Karpas-422 (cell line): ENCODE measurements around the gene TM4SF5. TPM values are rescaled to one million over a fixed set of nuclear protein-coding genes. Genes with fewer than 3 reads are reported as not detected.

Source experiments
- DNase-seq: peaks from one replicate; pipeline ENCODE4 v3.0.0-alpha.2; 2015
- H2AFZ ChIP-seq: fragments of 200-600 bp; sonication (generic); 2 replicates; pipeline ENCODE4 v1.6.1; 2014; ENCODE audit warnings: antibody characterized with exemption, low read length, mixed read lengths
- H3K27ac ChIP-seq: fragments of 200-600 bp; sonication (generic); 2 replicates; pipeline ENCODE4 v1.5.1; 2014; ENCODE audit warnings: mild to moderate bottlenecking, low read length, moderate library complexity
- H3K27me3 ChIP-seq: fragments of 200-600 bp; sonication (generic); 2 replicates; pipeline ENCODE4 v1.6.1; 2014; ENCODE audit warnings: low read length, mixed read lengths
- H3K36me3 ChIP-seq: fragments of 200-600 bp; sonication (generic); 2 replicates; pipeline ENCODE4 v1.6.1; 2014; ENCODE audit warnings: low read length, mixed read lengths; ENCODE audit not compliant: insufficient read depth
- H3K4me1 ChIP-seq: fragments of 200-600 bp; sonication (generic); 2 replicates; pipeline ENCODE4 v1.6.1; 2014; ENCODE audit warnings: mild to moderate bottlenecking, low read length, mixed read lengths
- H3K4me2 ChIP-seq: fragments of 200-600 bp; sonication (generic); 2 replicates; pipeline ENCODE4 v1.6.1; 2014; ENCODE audit warnings: low read length, low read depth, mild to moderate bottlenecking; ENCODE audit not compliant: poor library complexity, severe bottlenecking
- H3K4me3 ChIP-seq: fragments of 200-600 bp; sonication (generic); 2 replicates; pipeline ENCODE4 v1.5.1; 2014; ENCODE audit warnings: mild to moderate bottlenecking, antibody characterized with exemption, low read length, mixed read lengths
- H3K79me2 ChIP-seq: fragments of 200-600 bp; sonication (generic); 2 replicates; pipeline ENCODE4 v1.6.1; 2014; ENCODE audit warnings: mild to moderate bottlenecking, low read length, mixed read lengths
- H3K9ac ChIP-seq: fragments of 200-600 bp; sonication (generic); 2 replicates; pipeline ENCODE4 v1.6.0; 2014; ENCODE audit warnings: low read length
- H3K9me2 ChIP-seq: fragments of 200-600 bp; sonication (generic), shearing (Covaris generic); replicated peaks from 2 replicates; pipeline ENCODE4 v1.6.0; 2014; ENCODE audit warnings: mild to moderate bottlenecking, low read length, moderate library complexity; ENCODE audit not compliant: insufficient read depth
- H3K9me3 ChIP-seq: fragments of 300-700, 200-600 bp; sonication (generic); 2 replicates; pipeline ENCODE4 v1.6.1; 2014; ENCODE audit warnings: low read length, mixed read lengths
- H4K20me1 ChIP-seq: fragments of 200-600 bp; sonication (generic); 2 replicates; pipeline ENCODE4 v1.6.1; 2014; ENCODE audit warnings: mild to moderate bottlenecking, antibody characterized with exemption, low read length, low read depth; ENCODE audit not compliant: insufficient read depth
- total RNA-seq: library from RNA; depleted of rRNA; stranded (reverse); fragments of >200 nt; shearing (Covaris generic); gene quantifications from 2 replicates; pipeline ENCODE4 v1.2.3, GENCODE V29; 2014; ENCODE audit warnings: low replicate concordance

TM4SF5 gene
- total RNA-seq, 1 experiment from 2014 or later: not detected

DNA sequence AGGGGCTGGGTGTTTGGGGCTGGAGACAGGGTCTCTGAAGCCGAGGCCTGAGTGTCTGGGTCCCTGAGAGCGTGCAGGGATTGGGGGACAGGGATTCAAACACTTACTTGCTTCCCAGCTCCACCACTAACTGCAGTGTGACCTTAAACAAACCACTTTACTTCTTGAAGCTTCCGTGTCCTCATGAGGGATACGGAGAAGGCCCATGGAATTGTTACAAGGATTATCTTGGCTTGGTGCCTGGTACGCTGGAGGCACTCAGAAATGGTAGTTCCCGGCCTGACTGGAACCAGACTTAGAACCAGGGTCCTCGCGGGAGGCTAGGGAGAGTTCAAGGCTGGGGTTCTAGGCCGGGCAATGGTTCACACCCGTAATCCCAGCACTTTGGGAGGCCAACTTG lies 29.1 kb upstream of the TM4SF5 start:
- H4K20me1 ChIP-seq: no peaks in the 10 kb centered on the region
- H3K36me3 ChIP-seq: no peaks in the 10 kb centered on the region
- peaks cover 4% of the 10 kb centered on the region; the same call in 1 of the 2 replicates for H3K27me3 ChIP-seq
- no peak overlapping the region for H2AFZ ChIP-seq
- no peak overlapping the region for H3K4me2 ChIP-seq
- H3K79me2 ChIP-seq: no peaks in the 10 kb centered on the region
- H3K9me3 ChIP-seq: no peaks in the 10 kb centered on the region
- H3K4me3 ChIP-seq: no peak overlapping the region
- peaks cover 14% of the 10 kb centered on the region for H3K4me1 ChIP-seq
- no peak overlapping the region for H3K27ac ChIP-seq
- no peaks in the 10 kb centered on the region for H3K9me2 ChIP-seq
- no peak for DNase-seq
- no peak overlapping the region for H3K9ac ChIP-seq

DNA sequence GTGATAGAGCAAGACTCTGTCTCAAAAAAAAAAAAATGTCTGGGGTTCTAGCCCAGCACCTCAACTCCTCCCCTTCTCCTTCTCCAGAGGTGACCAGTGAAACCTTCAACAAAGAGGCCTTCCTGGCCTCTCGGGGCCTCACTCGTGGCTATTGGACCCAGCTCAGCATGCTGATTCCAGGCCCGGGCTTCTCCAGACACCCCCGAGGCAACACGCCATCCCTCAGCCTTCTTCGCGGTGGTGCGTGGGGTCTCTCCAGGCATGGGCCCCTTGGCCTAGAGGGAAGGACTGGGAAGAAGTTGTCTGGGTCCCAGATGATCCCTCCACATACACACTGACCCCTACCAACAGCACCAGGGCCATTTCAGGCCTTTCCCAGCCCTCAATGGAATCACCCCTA lies 28.5 kb upstream of the TM4SF5 start:
- Histone ChIP-seq H3K4me3 (no peak overlapping the region), H3K27ac (no peak overlapping the region), H3K9me2 (no peaks in the 10 kb centered on the region), H3K4me2 (no peak overlapping the region), H3K27me3 (peaks cover 4% of the 10 kb centered on the region; the same call in 1 of the 2 replicates), H3K4me1 (peaks cover 14% of the 10 kb centered on the region), H3K9me3 (no peaks in the 10 kb centered on the region), H3K9ac (no peak overlapping the region), H2AFZ (no peak overlapping the region), H4K20me1 (no peaks in the 10 kb centered on the region), H3K79me2 (no peaks in the 10 kb centered on the region), H3K36me3 (no peaks in the 10 kb centered on the region)
- DNase-seq: no peak

DNA sequence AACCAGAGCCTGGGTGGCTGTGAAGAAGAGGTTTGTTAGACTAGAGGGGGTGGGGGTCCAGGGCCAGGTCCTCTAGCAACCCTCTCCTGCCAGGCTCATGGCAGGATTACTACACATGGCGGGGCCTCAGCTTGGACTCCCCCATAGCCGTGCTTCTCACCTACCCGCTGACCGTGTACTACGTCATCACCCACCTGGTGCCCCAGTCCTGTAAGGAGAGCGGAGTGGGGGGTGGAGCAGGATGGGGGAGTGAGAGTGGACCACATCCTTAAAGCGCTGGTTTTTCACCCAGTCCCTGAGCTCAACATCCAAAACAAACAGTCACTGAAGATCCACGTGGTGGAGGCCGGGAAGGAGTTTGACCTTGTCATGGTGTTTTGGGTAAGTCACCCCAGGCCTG lies 27.8 kb upstream of the TM4SF5 start:
- Histone ChIP-seq H3K9me2 (no peaks in the 10 kb centered on the region), H3K4me2 (no peak overlapping the region), H3K27me3 (peaks cover 4% of the 10 kb centered on the region; the same call in 1 of the 2 replicates), H3K27ac (no peak overlapping the region), H3K9ac (no peak overlapping the region), H3K4me3 (no peak overlapping the region), H3K79me2 (no peaks in the 10 kb centered on the region), H3K36me3 (no peaks in the 10 kb centered on the region), H3K9me3 (no peaks in the 10 kb centered on the region), H3K4me1 (peaks cover 13% of the 10 kb centered on the region), H4K20me1 (no peaks in the 10 kb centered on the region), H2AFZ (no peak overlapping the region)
- DNase-seq: no peak

DNA sequence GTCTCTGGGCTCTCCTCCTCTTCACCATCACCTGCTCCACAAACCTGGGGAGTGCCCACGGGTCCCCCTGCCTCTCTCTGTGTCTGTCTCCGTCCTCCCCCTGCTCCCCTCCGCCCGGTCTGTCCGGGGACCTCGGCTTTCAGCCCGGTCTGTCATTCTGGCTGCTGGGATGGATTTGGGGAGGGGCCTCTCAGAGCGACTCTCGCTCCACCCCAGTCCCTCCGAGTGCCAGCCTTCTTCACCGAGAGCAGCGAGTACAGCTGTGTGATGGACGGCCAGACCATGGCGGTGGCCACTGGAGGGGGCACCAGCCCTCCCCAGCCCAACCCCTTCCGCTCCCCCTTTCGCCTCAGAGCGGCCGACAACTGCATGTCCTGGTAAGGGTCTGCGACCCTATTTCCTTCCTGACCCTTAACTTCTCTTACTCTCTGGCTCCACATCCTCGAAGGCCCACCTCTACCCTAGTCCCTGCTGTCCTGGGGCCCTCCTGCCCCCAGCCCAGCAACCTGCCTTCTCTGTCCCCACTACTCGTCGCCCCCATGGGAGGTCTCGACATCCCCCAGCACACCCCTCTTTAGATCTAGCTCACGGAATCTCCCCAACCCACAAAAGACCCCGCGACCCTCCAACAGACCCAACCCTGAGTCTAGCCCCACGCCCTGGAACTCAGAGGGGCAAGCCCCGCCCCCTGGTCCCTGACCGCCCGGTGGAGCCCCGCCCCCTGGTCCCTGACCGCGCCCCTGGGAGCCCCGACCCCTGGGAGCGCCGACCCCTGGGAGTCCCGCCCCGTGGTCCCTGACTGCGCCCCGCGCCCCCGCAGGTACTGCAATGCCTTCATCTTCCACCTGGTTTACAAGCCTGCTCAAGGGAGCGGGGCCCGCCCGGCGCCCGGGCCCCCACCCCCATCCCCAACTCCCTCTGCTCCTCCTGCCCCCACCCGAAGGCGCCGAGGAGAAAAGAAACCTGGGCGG lies 26.4 kb upstream of the TM4SF5 start:
- H2AFZ ChIP-seq: no peak overlapping the region
- H3K4me2 ChIP-seq: no peak overlapping the region
- no peaks in the 10 kb centered on the region for H3K9me3 ChIP-seq
- no peaks in the 10 kb centered on the region for H3K36me3 ChIP-seq
- no peak for DNase-seq
- H3K4me3 ChIP-seq: no peak overlapping the region
- no peaks in the 10 kb centered on the region for H3K9me2 ChIP-seq
- H4K20me1 ChIP-seq: no peaks in the 10 kb centered on the region
- H3K9ac ChIP-seq: no peak overlapping the region
- no peaks in the 10 kb centered on the region for H3K27me3 ChIP-seq
- no peaks in the 10 kb centered on the region for H3K79me2 ChIP-seq
- no peak overlapping the region for H3K27ac ChIP-seq
- peaks cover under 1% of the 10 kb centered on the region for H3K4me1 ChIP-seq

DNA sequence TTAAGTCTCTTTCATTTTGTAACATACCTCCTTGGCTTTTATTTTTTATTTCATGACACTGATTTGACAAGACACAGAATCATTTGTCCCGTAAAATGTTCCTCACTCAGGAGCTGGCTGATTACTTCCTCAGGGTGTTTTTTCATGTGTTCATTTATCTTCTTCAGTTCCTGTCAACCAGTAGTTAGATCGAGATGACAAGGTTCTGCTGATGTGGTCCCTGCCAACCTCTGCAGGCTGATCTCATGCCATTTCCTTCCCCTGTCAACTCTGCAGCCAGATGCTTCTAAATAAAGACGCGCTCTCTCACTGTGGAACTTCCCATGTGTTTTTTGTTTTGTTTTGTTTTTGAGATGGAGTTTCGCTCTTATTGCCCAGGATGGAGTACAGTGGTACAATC lies 23.8 kb upstream of the TM4SF5 start:
- Histone ChIP-seq H3K4me2 (no peak overlapping the region), H3K4me1 (no peaks in the 10 kb centered on the region), H3K9me2 (no peaks in the 10 kb centered on the region), H2AFZ (no peak overlapping the region), H3K9ac (no peak overlapping the region), H3K79me2 (no peaks in the 10 kb centered on the region), H3K27me3 (no peaks in the 10 kb centered on the region), H3K27ac (no peak overlapping the region), H3K4me3 (no peak overlapping the region), H3K9me3 (no peaks in the 10 kb centered on the region), H4K20me1 (no peaks in the 10 kb centered on the region), H3K36me3 (no peaks in the 10 kb centered on the region)
- DNase-seq: no peak

DNA sequence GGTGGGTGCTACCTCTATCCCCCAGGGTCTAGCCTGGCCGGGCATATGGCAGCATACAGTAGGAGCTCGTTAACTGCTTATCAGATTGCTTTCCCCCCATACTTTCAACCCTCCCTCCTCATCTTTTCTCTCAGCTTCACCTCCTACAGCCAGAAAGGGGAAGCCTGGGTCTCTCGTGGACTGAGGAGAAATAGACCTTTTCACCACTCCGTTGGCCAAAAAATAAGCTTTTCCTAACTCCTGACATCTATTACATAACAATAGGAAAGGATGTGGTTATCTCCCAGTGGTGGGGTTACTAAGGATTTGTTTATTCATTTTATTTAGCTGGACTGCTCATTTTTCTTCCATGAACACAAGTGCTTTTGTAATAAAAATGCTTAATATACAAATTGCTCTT lies 23.0 kb upstream of the TM4SF5 start:
- no peak overlapping the region for H3K9ac ChIP-seq
- no peak overlapping the region for H3K4me2 ChIP-seq
- no peaks in the 10 kb centered on the region for H3K4me1 ChIP-seq
- no peaks in the 10 kb centered on the region for H3K27me3 ChIP-seq
- H3K9me2 ChIP-seq: no peaks in the 10 kb centered on the region
- H2AFZ ChIP-seq: no peak overlapping the region
- no peak for DNase-seq
- no peak overlapping the region for H3K27ac ChIP-seq
- H3K36me3 ChIP-seq: no peaks in the 10 kb centered on the region
- H3K4me3 ChIP-seq: no peak overlapping the region
- H3K79me2 ChIP-seq: no peaks in the 10 kb centered on the region
- no peaks in the 10 kb centered on the region for H3K9me3 ChIP-seq
- no peaks in the 10 kb centered on the region for H4K20me1 ChIP-seq

DNA sequence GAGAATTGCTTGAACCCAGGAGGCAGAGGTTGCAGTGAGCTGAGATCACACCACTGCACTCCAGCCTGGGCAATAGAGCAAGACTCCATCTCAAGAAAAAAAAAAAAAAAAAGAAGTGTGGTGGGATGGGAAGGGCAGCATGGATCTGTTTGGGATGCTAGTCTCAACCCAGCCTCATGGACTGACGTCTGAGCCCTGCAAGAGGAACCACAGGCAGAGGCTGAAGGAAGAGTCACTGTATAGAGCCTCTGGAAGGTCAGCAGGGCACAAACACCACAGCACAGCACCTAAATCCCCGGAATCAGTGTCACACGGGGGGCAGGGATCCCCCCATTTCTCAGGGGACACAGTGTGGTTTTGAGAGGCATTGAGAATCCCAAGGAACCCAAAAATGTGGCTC lies 21.1 kb upstream of the TM4SF5 start:
- no peak overlapping the region for H3K4me3 ChIP-seq
- no peaks in the 10 kb centered on the region for H3K27me3 ChIP-seq
- H3K4me2 ChIP-seq: no peak overlapping the region
- H3K9ac ChIP-seq: no peak overlapping the region
- no peaks in the 10 kb centered on the region for H3K4me1 ChIP-seq
- H3K27ac ChIP-seq: no peak overlapping the region
- DNase-seq: no peak
- H3K9me3 ChIP-seq: no peaks in the 10 kb centered on the region
- no peaks in the 10 kb centered on the region for H3K36me3 ChIP-seq
- H4K20me1 ChIP-seq: no peaks in the 10 kb centered on the region
- H3K9me2 ChIP-seq: no peaks in the 10 kb centered on the region
- no peak overlapping the region for H2AFZ ChIP-seq
- H3K79me2 ChIP-seq: no peaks in the 10 kb centered on the region

DNA sequence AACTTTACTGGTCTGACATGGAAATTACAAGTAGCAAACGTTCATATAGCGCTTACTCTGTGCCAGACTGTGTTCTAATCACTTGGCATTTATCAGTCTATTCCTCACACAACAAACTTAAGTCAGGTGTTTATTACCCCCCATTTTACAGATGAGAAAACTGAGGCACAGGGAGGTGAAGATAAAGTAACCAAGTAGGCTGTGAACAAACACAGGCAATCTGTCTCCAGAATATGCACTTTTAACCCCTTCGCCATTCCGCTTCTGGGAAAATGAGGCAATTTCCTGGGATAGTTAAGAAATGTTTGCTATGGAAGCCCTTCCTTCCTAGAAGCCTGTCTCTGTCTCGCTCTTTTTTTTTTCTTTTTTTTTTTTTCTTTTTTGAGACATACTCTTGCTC lies 19.8 kb upstream of the TM4SF5 start:
- no peaks in the 10 kb centered on the region for H3K9me3 ChIP-seq
- H3K36me3 ChIP-seq: no peaks in the 10 kb centered on the region
- H3K4me1 ChIP-seq: no peaks in the 10 kb centered on the region
- H3K27me3 ChIP-seq: no peaks in the 10 kb centered on the region
- H3K9me2 ChIP-seq: no peaks in the 10 kb centered on the region
- no peak overlapping the region for H3K4me3 ChIP-seq
- H3K27ac ChIP-seq: no peak overlapping the region
- H3K4me2 ChIP-seq: no peak overlapping the region
- H3K9ac ChIP-seq: no peak overlapping the region
- DNase-seq: no peak
- H4K20me1 ChIP-seq: no peaks in the 10 kb centered on the region
- no peak overlapping the region for H2AFZ ChIP-seq
- no peaks in the 10 kb centered on the region for H3K79me2 ChIP-seq
